PC-3 (cell line): ENCODE measurements around the gene PLVAP.

Experiments
- EZH2 ChIP-seq: fragments of 300-600 bp; sonication (generic); IDR thresholded peaks from one replicate; pipeline ENCODE4 v1.6.1; 2017; ENCODE audit warnings: antibody characterized with exemption, mild to moderate bottlenecking, low read length; ENCODE audit not compliant: unreplicated experiment
- EZH2phosphoT487 ChIP-seq: fragments of 300-600 bp; sonication (generic); IDR thresholded peaks from 2 replicates; pipeline ENCODE4 v1.6.1; 2018; ENCODE audit warnings: mild to moderate bottlenecking, antibody characterized with exemption, low read length, borderline replicate concordance
- TF ChIP-seq, protein P1 (sequence below): fragments of 300-600 bp; sonication (generic); conservative IDR thresholded peaks from 2 replicates; pipeline ENCODE4 v1.5.1; 2017; ENCODE audit warnings: antibody characterized with exemption, low read depth, mild to moderate bottlenecking, low read length

DNA sequence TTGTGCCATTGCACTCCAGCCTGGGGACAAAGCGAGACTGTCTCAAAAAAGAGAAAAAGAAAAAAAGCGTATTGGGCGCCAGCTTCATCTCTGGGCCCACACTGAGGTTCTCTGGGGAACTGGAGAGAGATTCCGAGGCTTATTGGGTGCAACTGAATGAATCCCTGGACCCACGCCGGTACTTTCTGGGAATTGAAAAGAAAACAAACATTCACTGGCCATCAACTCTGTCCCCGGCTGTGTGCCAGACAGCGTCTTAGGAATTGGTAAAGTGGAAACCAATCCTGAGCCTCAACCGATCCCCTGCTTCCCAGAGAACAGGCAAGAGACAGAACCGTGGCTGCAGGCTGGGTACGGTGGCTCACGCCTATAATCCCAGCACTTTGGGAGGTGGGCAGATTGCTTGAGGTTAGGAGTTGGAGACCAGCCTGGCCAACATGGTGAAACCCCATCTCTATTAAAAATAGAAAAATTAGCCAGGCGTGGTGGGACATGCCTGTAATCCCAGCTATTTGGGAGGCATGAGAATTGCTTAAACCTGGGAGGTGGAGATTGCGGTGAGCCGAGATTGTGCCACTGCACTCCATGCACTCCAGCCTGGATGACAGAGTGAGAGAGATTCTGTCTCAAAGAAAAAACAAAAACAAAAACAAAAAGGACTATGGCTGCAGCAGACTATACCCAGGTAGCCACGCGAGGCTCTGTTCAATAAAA lies 51.1 kb downstream of the PLVAP start:
- TF ChIP-seq, protein P1, sequence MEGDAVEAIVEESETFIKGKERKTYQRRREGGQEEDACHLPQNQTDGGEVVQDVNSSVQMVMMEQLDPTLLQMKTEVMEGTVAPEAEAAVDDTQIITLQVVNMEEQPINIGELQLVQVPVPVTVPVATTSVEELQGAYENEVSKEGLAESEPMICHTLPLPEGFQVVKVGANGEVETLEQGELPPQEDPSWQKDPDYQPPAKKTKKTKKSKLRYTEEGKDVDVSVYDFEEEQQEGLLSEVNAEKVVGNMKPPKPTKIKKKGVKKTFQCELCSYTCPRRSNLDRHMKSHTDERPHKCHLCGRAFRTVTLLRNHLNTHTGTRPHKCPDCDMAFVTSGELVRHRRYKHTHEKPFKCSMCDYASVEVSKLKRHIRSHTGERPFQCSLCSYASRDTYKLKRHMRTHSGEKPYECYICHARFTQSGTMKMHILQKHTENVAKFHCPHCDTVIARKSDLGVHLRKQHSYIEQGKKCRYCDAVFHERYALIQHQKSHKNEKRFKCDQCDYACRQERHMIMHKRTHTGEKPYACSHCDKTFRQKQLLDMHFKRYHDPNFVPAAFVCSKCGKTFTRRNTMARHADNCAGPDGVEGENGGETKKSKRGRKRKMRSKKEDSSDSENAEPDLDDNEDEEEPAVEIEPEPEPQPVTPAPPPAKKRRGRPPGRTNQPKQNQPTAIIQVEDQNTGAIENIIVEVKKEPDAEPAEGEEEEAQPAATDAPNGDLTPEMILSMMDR: no peak
- TF ChIP-seq EZH2: no peak
- TF ChIP-seq EZH2phosphoT487: no peak
